ENCODE measurements around the gene KCNJ11. TPM values are rescaled to one million over a fixed set of nuclear protein-coding genes. Genes with fewer than 3 reads are reported as not detected.

Gene KCNJ11
- total and polyA plus RNA-seq, 2 of the 8 experiments (the other 6 are each of a cell fraction or from before 2014, with no cell fraction given): 3.8 to 6.3 TPM

GRCh38 chr11:17375547-17375946 lies 12.9 kb downstream of the KCNJ11 start:
- H3K27me3 ChIP-seq (replicated peaks in 1 of 4; ENCODE audit: control insufficient read depth in 3 of 4, extremely low read depth in 1 of 4, insufficient read depth in 3 of 4, low read length in 3 of 4): no peaks in the 10 kb centered on the region
- CTCF ChIA-PET (ENCODE audit: partially characterized antibody): interaction anchor here (1.0 to 2.2 kb wide), 5 partner anchors 9 to 152 kb away, joined by 3 to 7 read pairs (median 5); no protein-coding TSS in a partner anchor

More at GRCh38 chr11:17375547-17375946, 12.9 kb downstream of the KCNJ11 start:
- DNase-seq (ENCODE audit: low read depth in 1 of 2, low spot score in 2 of 2) (no peak), FAIRE-seq (no peak)
- no peak overlapping the region for H3K14ac ChIP-seq (ENCODE audit: insufficient read length)
- H2BK120ac ChIP-seq (replicated peaks; ENCODE audit: low read depth, low read length): no peak overlapping the region
- H3K79me2 ChIP-seq (ENCODE audit: control insufficient read depth in 1 of 2, insufficient read depth in 2 of 2, low read length in 2 of 2): no peaks in the 10 kb centered on the region
- H3K27ac ChIP-seq (ENCODE audit: low read depth, low read length): no peak overlapping the region
- H2AK5ac ChIP-seq (ENCODE audit: low read depth, low read length): no peak overlapping the region
- no peaks in the 10 kb centered on the region for H3K79me1 ChIP-seq (ENCODE audit: low read depth, low read length)
- H3K18ac ChIP-seq (ENCODE audit: extremely low read depth, low read length): no peak overlapping the region
- H2AFZ ChIP-seq (ENCODE audit: low read length): no peak overlapping the region
- H3K36me3 ChIP-seq (ENCODE audit: control insufficient read depth in 2 of 4, insufficient read depth in 4 of 4, low read length in 3 of 4): peaks cover 0 to 15% (median 0%) of the 10 kb centered on the region in 4 experiments; a peak in 2 of 8 replicates
- no peak overlapping the region for H3K56ac ChIP-seq (replicated peaks; ENCODE audit: insufficient read length, low read depth, low read length)
- 85% methylated on average over 5 of the region's 5 CpGs; no CpG with 5 or more reads in 1 of the 2 experiments for WGBS, 2 experiments (ENCODE audit: extremely low coverage in 1 of 2, insufficient coverage in 1 of 2, insufficient read length in 1 of 2, insufficient replicate concordance in 2 of 2, low coverage in 1 of 2, low lambda C conversion rate in 2 of 2, missing lambda C conversion rate in 1 of 2)
- H3K4me2 ChIP-seq (ENCODE audit: insufficient read depth in 1 of 2, low read depth in 2 of 2, low read length in 2 of 2): no peak overlapping the region
- no peak overlapping the region for H2BK5ac ChIP-seq (ENCODE audit: low read depth, low read length)
- no peaks in the 10 kb centered on the region for H4K20me1 ChIP-seq (replicated peaks in 1 of 2; ENCODE audit: control insufficient read depth in 1 of 2, insufficient read depth in 2 of 2, low read length in 2 of 2)
- no peak overlapping the region for H2BK15ac ChIP-seq (ENCODE audit: low read length)
- H4K5ac ChIP-seq (ENCODE audit: insufficient read length, low read depth, low read length): no peak overlapping the region
- no peak overlapping the region for H2BK12ac ChIP-seq (ENCODE audit: low read depth, low read length)
- no peak overlapping the region for H3K23ac ChIP-seq (ENCODE audit: insufficient read length)
- TF ChIP-seq SP4 (IDR thresholded peaks at IDR 0.05; ENCODE audit: low read length) (no peak), YY1 (IDR thresholded peaks at IDR 0.05; ENCODE audit: low read depth, low read length) (no peak), TAF7 (optimal IDR thresholded peaks at IDR 0.05; ENCODE audit: borderline replicate concordance, low read depth, low read length) (no peak), CREB1 (IDR thresholded peaks at IDR 0.05) (no peak)
- H3K4ac ChIP-seq (replicated peaks; ENCODE audit: insufficient read length, low read depth, low read length): no peak overlapping the region
- no peak overlapping the region for H2BK20ac ChIP-seq (ENCODE audit: low read length)
- H3K23me2 ChIP-seq (ENCODE audit: low read depth, low read length): no peaks in the 10 kb centered on the region
- H3K4me1 ChIP-seq (replicated peaks in 1 of 4; ENCODE audit: control insufficient read depth in 3 of 4, insufficient read depth in 4 of 4, low read length in 3 of 4): no peaks in the 10 kb centered on the region
- H4K91ac ChIP-seq (replicated peaks; ENCODE audit: insufficient read length, low read length): no peak overlapping the region
- POLR2A ChIA-PET (ENCODE audit: partially characterized antibody): no interaction called here
- H3K9me3 ChIP-seq (ENCODE audit: insufficient read depth in 2 of 2, low read depth in 1 of 2, low read length in 1 of 2): peaks cover 45 to 48% of the 10 kb centered on the region in 2 experiments
- H4K8ac ChIP-seq (ENCODE audit: extremely low read depth, insufficient read depth, low read length): no peak overlapping the region
- H3K4me3 ChIP-seq (ENCODE audit: extremely low read depth in 1 of 4, insufficient read depth in 2 of 4, low read depth in 3 of 4, low read length in 4 of 4): no peak overlapping the region
- H3K9ac ChIP-seq (replicated peaks in 1 of 4; ENCODE audit: extremely low read depth in 1 of 4, low read depth in 3 of 4, low read length in 3 of 4): no peak overlapping the region
